Astrocyte of the cerebellum (primary cell): ENCODE measurements around the gene SPRED2.

Experiments
- DNase-seq: peaks from one replicate; pipeline ENCODE4 v3.0.0-alpha.2; 2011; ENCODE audit warnings: low read depth
- H3K4me3 ChIP-seq: 2 replicates; pipeline ENCODE4 v1.5.1; 2011; ENCODE audit warnings: mild to moderate bottlenecking, low read depth, low read length, moderate library complexity
- in situ Hi-C: cut with HindIII; loops from 2 replicates; pipeline ENCODE4 v1.10.0; 2017; ENCODE audit warnings: low sequenced_read_pairs
- TF ChIP-seq, protein P1 (sequence below): IDR thresholded peaks from 2 replicates; pipeline ENCODE4 v1.5.1; 2012; ENCODE audit warnings: low read length, low read depth, moderate library complexity, mild to moderate bottlenecking; ENCODE audit errors: missing control alignments

Gene SPRED2

GRCh38 chr2:65402323-65402722 is 30.1 kb downstream of the SPRED2 start:
- H3K4me3 ChIP-seq = no peak overlapping the region
- in situ Hi-C loops = no loop called here
- TF ChIP-seq, protein P1, sequence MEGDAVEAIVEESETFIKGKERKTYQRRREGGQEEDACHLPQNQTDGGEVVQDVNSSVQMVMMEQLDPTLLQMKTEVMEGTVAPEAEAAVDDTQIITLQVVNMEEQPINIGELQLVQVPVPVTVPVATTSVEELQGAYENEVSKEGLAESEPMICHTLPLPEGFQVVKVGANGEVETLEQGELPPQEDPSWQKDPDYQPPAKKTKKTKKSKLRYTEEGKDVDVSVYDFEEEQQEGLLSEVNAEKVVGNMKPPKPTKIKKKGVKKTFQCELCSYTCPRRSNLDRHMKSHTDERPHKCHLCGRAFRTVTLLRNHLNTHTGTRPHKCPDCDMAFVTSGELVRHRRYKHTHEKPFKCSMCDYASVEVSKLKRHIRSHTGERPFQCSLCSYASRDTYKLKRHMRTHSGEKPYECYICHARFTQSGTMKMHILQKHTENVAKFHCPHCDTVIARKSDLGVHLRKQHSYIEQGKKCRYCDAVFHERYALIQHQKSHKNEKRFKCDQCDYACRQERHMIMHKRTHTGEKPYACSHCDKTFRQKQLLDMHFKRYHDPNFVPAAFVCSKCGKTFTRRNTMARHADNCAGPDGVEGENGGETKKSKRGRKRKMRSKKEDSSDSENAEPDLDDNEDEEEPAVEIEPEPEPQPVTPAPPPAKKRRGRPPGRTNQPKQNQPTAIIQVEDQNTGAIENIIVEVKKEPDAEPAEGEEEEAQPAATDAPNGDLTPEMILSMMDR = no peak
- no peak for DNase-seq

DNA sequence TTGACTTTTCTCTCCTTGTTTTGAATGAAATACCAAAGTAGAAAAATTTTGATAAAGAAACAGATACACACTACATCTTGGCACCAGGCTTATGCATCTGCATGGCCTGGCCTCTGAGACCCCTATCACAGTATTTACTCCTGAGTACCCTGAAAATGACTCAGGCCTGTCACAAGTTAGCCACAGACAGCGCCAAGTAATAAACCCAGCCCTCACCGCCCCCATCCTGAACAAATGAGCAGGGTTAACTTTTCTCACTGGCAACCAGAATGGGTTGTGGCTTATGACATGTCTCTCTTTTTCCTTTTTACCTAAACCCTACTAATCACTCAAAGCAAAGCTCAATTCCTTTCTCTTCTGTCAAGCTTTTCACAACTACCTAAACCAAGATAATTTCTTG is 35.3 kb downstream of the SPRED2 start:
- TF ChIP-seq, protein P1 = no peak
- no peak for DNase-seq
- no peak overlapping the region for H3K4me3 ChIP-seq
- in situ Hi-C loops = no loop called here

- TF ChIP-seq, protein P1 = no peak
- no peak overlapping the region for H3K4me3 ChIP-seq
- DNase-seq = no peak
- in situ Hi-C loops = no loop called here
These were observed 35.9 kb downstream of the SPRED2 start for GRCh38 chr2:65396348-65397026.

GRCh38 chr2:65395621-65396347 is 36.6 kb downstream of the SPRED2 start:
- in situ Hi-C loops = no loop called here
- TF ChIP-seq, protein P1 = no peak
- DNase-seq = peak; percentile 45
- H3K4me3 ChIP-seq = no peak overlapping the region

GRCh38 chr2:65393743-65394422 is 38.5 kb downstream of the SPRED2 start:
- H3K4me3 ChIP-seq = no peak overlapping the region
- in situ Hi-C loops = no loop called here
- TF ChIP-seq, protein P1 = no peak
- no peak for DNase-seq

GRCh38 chr2:65393046-65393445 is 39.4 kb downstream of the SPRED2 start:
- TF ChIP-seq, protein P1 = no peak

More at GRCh38 chr2:65393046-65393445, 39.4 kb downstream of the SPRED2 start:
- in situ Hi-C loops = no loop called here
- no peak overlapping the region for H3K4me3 ChIP-seq
- DNase-seq = no peak
